Neural progenitor cell (in vitro differentiated cells): ENCODE measurements around the gene RASL10A.

ENCODE experiments used
- EZH2phosphoT487 ChIP-seq: fragments of 200-600 bp; sonication (generic); IDR thresholded peaks from 2 replicates; pipeline ENCODE4 v1.6.1; 2017; ENCODE audit warnings: antibody characterized with exemption
- TF ChIP-seq, protein P1 (sequence below): fragments of 200-600 bp; sonication (generic); IDR thresholded peaks from 2 replicates; pipeline ENCODE4 v1.5.1; 2017; ENCODE audit warnings: antibody characterized with exemption, mild to moderate bottlenecking

DNA sequence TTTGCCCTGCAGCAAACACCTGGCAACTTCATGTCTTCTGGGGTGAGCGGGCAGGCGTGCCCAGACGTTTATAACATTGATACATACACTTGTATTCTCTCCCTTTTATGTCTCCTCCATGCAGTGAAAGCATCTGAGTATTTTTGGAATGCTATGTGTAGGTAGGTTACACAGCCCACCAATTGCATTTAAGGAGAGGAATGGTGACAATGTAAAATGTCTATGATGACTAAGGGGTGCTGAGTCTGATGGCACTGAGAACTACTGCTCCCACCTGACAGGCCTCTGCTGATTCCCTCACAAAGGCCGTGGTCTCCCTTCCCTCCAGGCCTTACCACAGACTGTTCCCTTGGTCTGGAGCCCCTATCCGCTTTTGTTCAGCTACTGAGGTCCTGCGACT lies 22.9 kb upstream of the RASL10A start:
- TF ChIP-seq, protein P1, sequence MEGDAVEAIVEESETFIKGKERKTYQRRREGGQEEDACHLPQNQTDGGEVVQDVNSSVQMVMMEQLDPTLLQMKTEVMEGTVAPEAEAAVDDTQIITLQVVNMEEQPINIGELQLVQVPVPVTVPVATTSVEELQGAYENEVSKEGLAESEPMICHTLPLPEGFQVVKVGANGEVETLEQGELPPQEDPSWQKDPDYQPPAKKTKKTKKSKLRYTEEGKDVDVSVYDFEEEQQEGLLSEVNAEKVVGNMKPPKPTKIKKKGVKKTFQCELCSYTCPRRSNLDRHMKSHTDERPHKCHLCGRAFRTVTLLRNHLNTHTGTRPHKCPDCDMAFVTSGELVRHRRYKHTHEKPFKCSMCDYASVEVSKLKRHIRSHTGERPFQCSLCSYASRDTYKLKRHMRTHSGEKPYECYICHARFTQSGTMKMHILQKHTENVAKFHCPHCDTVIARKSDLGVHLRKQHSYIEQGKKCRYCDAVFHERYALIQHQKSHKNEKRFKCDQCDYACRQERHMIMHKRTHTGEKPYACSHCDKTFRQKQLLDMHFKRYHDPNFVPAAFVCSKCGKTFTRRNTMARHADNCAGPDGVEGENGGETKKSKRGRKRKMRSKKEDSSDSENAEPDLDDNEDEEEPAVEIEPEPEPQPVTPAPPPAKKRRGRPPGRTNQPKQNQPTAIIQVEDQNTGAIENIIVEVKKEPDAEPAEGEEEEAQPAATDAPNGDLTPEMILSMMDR = no peak
- no peak for TF ChIP-seq EZH2phosphoT487
